SJCRH30 (cell line): ENCODE data around the gene COX19. TPM values are rescaled to one million over a fixed set of nuclear protein-coding genes. Genes with fewer than 3 reads are reported as not detected.
"Not testable (repeated sequence)": the region's sequence is repeated elsewhere in the genome, so short reads cannot be mapped to it uniquely, and the experiment has no call there.

ENCODE experiments used
- DNase-seq, 2 experiments: peaks; one replicate each; pipeline ENCODE4 v3.0.0-alpha.2; 2015 to 2020
- H3K27ac ChIP-seq: fragments of 250-450 bp; sonication (Bioruptor Pico); 2 replicates; pipeline ENCODE4 v1.5.1; 2020; ENCODE audit warnings: mild to moderate bottlenecking, moderate library complexity
- H3K27me3 ChIP-seq: fragments of 250-450 bp; sonication (Bioruptor Pico); 2 replicates; pipeline ENCODE4 v1.5.1; 2020; ENCODE audit warnings: mild to moderate bottlenecking, moderate library complexity
- H3K36me3 ChIP-seq: fragments of 250-450 bp; sonication (Bioruptor Pico); 2 replicates; pipeline ENCODE4 v1.5.1; 2020; ENCODE audit warnings: mild to moderate bottlenecking, moderate library complexity
- H3K4me1 ChIP-seq: fragments of 250-450 bp; sonication (Bioruptor Pico); 2 replicates; pipeline ENCODE4 v1.5.1; 2020; ENCODE audit warnings: mild to moderate bottlenecking, moderate library complexity
- H3K4me3 ChIP-seq: fragments of 250-450 bp; sonication (Bioruptor Pico); 2 replicates; pipeline ENCODE4 v1.5.1; 2020; ENCODE audit warnings: mild to moderate bottlenecking, moderate library complexity
- H3K9me3 ChIP-seq: fragments of 250-450 bp; sonication (Bioruptor Pico); replicated peaks from 2 replicates; pipeline ENCODE4 v1.5.1; 2020; ENCODE audit warnings: mild to moderate bottlenecking, moderate library complexity
- total RNA-seq: library from RNA; depleted of rRNA; stranded (reverse); fragments of >200 nt; shearing (Covaris generic); gene quantifications from 2 replicates; pipeline ENCODE4 v1.2.3, GENCODE V29; 2014

COX19 gene
- total RNA-seq, 1 experiment from 2014 or later, result 8.6 TPM

DNA sequence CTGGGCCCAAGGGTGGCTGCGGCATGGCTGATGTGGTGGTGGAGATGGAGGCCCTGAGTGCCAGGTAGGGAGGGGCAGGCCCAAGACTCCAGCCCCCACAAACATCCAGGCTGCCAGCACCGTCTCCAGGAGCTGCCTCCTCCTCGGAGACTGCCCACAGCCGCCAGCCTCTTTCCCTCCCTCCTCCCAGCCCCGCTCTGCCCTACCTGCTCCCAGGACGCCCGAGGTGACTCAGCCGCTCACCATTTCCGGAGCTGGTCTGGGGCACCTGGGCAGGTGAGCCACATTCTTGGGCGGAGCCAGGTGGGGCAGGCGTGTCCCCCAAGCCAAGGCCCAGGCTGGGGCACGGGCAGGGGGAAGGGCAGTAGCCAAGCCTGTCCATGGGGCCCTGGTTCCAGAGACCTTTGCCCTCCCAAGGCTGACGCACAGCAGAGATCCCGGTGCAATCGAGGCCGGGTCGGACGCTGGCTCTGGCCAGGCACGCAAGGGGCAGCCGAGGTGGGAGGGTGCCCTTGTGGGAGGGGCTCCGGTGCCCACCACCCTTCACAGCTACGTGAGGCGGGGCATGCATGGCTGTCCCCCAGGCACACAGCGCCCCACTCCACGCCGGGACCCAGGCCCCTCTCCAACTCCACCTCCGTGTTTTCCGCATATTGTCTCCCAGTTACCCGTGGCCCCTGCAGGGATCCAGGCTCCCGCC is 29.6 kb downstream of the COX19 start:
- H3K4me3 ChIP-seq, result no peak overlapping the region
- no peak overlapping the region for H3K27ac ChIP-seq
- H3K9me3 ChIP-seq, result no peaks in the 10 kb centered on the region
- no peak for DNase-seq
- no peaks in the 10 kb centered on the region for H3K36me3 ChIP-seq
- no peaks in the 10 kb centered on the region for H3K4me1 ChIP-seq
- H3K27me3 ChIP-seq, result no peaks in the 10 kb centered on the region

GRCh38 chr7:945147-945555 is 30.2 kb downstream of the COX19 start:
- Histone ChIP-seq H3K9me3 (no peaks in the 10 kb centered on the region), H3K36me3 (no peaks in the 10 kb centered on the region), H3K27me3 (no peaks in the 10 kb centered on the region), H3K27ac (no peak overlapping the region), H3K4me1 (no peaks in the 10 kb centered on the region), H3K4me3 (no peak overlapping the region)
- no peak for DNase-seq

GRCh38 chr7:944744-945143 is 30.6 kb downstream of the COX19 start:
- no peak overlapping the region for H3K27ac ChIP-seq
- DNase-seq, result no peak
- no peaks in the 10 kb centered on the region for H3K36me3 ChIP-seq
- no peak overlapping the region for H3K4me3 ChIP-seq
- no peaks in the 10 kb centered on the region for H3K27me3 ChIP-seq
- H3K9me3 ChIP-seq, result no peaks in the 10 kb centered on the region
- H3K4me1 ChIP-seq, result no peaks in the 10 kb centered on the region

- H3K4me3 ChIP-seq, H3K36me3 ChIP-seq, DNase-seq, H3K27me3 ChIP-seq, H3K4me1 ChIP-seq, H3K9me3 ChIP-seq, H3K27ac ChIP-seq: not testable (repeated sequence)
Measured at GRCh38 chr7:943793-944192, 31.6 kb downstream of the COX19 start.

DNA sequence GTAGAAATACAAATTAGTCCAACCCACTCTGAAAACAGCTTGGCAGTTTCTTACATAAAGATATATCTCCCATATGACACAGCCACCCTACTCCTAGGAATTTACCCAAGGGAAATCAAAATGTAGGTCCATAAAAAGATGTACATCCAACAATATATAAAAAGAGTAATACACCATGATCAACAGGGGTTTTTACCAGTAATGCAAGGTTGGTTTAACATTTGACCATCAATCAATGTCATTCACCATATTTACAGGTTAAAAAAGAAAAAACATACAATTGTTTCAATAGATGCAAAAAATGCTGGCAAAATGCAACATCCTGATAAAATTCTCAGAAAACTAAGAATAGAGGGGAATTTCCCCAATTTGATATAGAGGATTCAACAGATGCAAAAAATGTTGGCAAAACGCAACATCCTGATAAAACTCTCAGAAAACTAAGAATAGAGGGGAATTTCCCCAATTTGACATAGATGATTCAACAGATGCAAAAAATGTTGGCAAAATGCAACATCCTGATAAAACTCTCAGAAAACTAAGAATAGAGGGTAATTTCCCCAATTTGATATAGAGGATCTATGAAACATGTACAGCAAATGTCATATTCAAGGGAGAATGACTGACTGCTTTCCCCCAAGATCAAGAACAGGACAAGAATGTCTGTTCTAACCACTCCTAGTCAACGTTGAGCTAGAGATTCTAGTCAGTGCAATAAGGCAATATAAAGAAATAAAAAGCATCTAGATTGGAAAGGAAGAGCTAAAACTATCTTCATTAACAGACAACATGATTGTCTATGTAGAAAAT is 34.5 kb downstream of the COX19 start:
- no peaks in the 10 kb centered on the region for H3K27me3 ChIP-seq
- H3K27ac ChIP-seq, result no peak overlapping the region
- no peaks in the 10 kb centered on the region for H3K9me3 ChIP-seq

GRCh38 chr7:939843-940242 is 35.5 kb downstream of the COX19 start:
- Histone ChIP-seq H3K4me3 (no peak overlapping the region), H3K9me3 (no peaks in the 10 kb centered on the region), H3K36me3 (no peaks in the 10 kb centered on the region), H3K4me1 (no peaks in the 10 kb centered on the region), H3K27ac (no peak overlapping the region), H3K27me3 (no peaks in the 10 kb centered on the region)
- no peak for DNase-seq

More for the DNA sequence above, 34.5 kb downstream of the COX19 start:
- H3K4me3 ChIP-seq, result no peak overlapping the region
- no peaks in the 10 kb centered on the region for H3K36me3 ChIP-seq
- no peak for DNase-seq
- H3K4me1 ChIP-seq, result no peaks in the 10 kb centered on the region

GRCh38 chr7:938546-939185 is 36.7 kb downstream of the COX19 start:
- Histone ChIP-seq H3K9me3 (no peaks in the 10 kb centered on the region), H3K4me1 (no peaks in the 10 kb centered on the region), H3K36me3 (no peaks in the 10 kb centered on the region), H3K27me3 (no peaks in the 10 kb centered on the region), H3K4me3 (no peak overlapping the region), H3K27ac (no peak overlapping the region)
- DNase-seq, result no peak

GRCh38 chr7:937856-938484 is 37.4 kb downstream of the COX19 start:
- no peak for DNase-seq
- H3K9me3 ChIP-seq, result no peaks in the 10 kb centered on the region
- H3K36me3 ChIP-seq, result no peaks in the 10 kb centered on the region
- no peaks in the 10 kb centered on the region for H3K27me3 ChIP-seq
- H3K4me1 ChIP-seq, result no peaks in the 10 kb centered on the region
- H3K4me3 ChIP-seq, result no peak overlapping the region
- no peak overlapping the region for H3K27ac ChIP-seq

GRCh38 chr7:936386-937054 is 38.8 kb downstream of the COX19 start:
- no peaks in the 10 kb centered on the region for H3K4me1 ChIP-seq
- H3K4me3 ChIP-seq, result no peak overlapping the region
- H3K9me3 ChIP-seq, result no peaks in the 10 kb centered on the region
- no peak overlapping the region for H3K27ac ChIP-seq
- no peaks in the 10 kb centered on the region for H3K27me3 ChIP-seq
- DNase-seq, result no peak
- H3K36me3 ChIP-seq, result no peaks in the 10 kb centered on the region

- H3K27ac ChIP-seq, result no peak overlapping the region
- no peak for DNase-seq
- no peak overlapping the region for H3K4me3 ChIP-seq
- H3K4me1 ChIP-seq, result no peaks in the 10 kb centered on the region
- H3K9me3 ChIP-seq, result no peaks in the 10 kb centered on the region
- H3K36me3 ChIP-seq, result no peaks in the 10 kb centered on the region
- H3K27me3 ChIP-seq, result no peaks in the 10 kb centered on the region
Measured at GRCh38 chr7:935874-936385, 39.4 kb downstream of the COX19 start.

GRCh38 chr7:935164-935873 is 40.0 kb downstream of the COX19 start:
- DNase-seq, result no peak
- Histone ChIP-seq H3K9me3 (no peaks in the 10 kb centered on the region), H3K27ac (no peak overlapping the region), H3K27me3 (no peaks in the 10 kb centered on the region), H3K36me3 (no peaks in the 10 kb centered on the region), H3K4me1 (no peaks in the 10 kb centered on the region), H3K4me3 (no peak overlapping the region)

GRCh38 chr7:934469-935163 is 40.7 kb downstream of the COX19 start:
- DNase-seq, result no peak
- Histone ChIP-seq H3K9me3 (no peaks in the 10 kb centered on the region), H3K27ac (no peak overlapping the region), H3K27me3 (no peaks in the 10 kb centered on the region), H3K36me3 (no peaks in the 10 kb centered on the region), H3K4me3 (no peak overlapping the region), H3K4me1 (no peaks in the 10 kb centered on the region)

- H3K4me1 ChIP-seq, result no peaks in the 10 kb centered on the region
- H3K9me3 ChIP-seq, result no peaks in the 10 kb centered on the region
- no peaks in the 10 kb centered on the region for H3K36me3 ChIP-seq
- no peaks in the 10 kb centered on the region; the same call in 1 of the 2 replicates for H3K27me3 ChIP-seq
- no peak overlapping the region for H3K27ac ChIP-seq
- H3K4me3 ChIP-seq, result no peak overlapping the region
- DNase-seq, result no peak
Measured at GRCh38 chr7:932651-932975, 42.7 kb downstream of the COX19 start.
